Heart left ventricle (tissue), 16 donors: Measurements from ENCODE around the gene EPN2. TPM values are rescaled to one million over a fixed set of nuclear protein-coding genes. Genes with fewer than 3 reads are reported as not detected.

Source experiments
- ATAC-seq, 4 donors: fragments of 200-7000 bp; cut with Tn5 transposase; one replicate each; pipeline ENCODE4 v1.9.1; 2020 to 2022; ENCODE audit warnings: moderate library complexity in 4 of 4, mild to moderate bottlenecking in 3 of 4, moderate number of reproducible peaks in 1 of 4
- DNase-seq, 5 donors: peaks; one replicate each; pipeline ENCODE4 v3.0.0-alpha.2; 2020
- H3K27ac ChIP-seq, 12 donors: fragments of 200-600 bp; sonication (generic) in 4 of 12; one replicate each; pipeline versions ENCODE4 v1.5.0 to v1.8.0; 2016 to 2022; ENCODE audit warnings: mild to moderate bottlenecking in 2 of 12
- H3K27me3 ChIP-seq, 9 donors: fragments of 200-600 bp; sonication (generic) in 2 of 9; one replicate each; pipeline versions ENCODE4 v1.5.1 to v1.8.0; 2016 to 2022; ENCODE audit warnings: mild to moderate bottlenecking in 3 of 9
- H3K36me3 ChIP-seq, 9 donors: fragments of 200-600 bp; sonication (generic) in 2 of 9; one replicate each; pipeline versions ENCODE4 v1.5.0 to v1.8.0; 2018 to 2022; ENCODE audit warnings: mild to moderate bottlenecking in 2 of 9
- H3K4me1 ChIP-seq, 12 donors: fragments of 200-600 bp; sonication (generic) in 4 of 12; one replicate each; pipeline versions ENCODE4 v1.5.0 to v1.8.0; 2016 to 2022; ENCODE audit warnings: mild to moderate bottlenecking in 3 of 12
- H3K4me3 ChIP-seq, 12 donors: fragments of 200-600 bp; sonication (generic) in 4 of 12; one replicate each; pipeline versions ENCODE4 v1.5.0 to v1.8.0; 2017 to 2022; ENCODE audit warnings: mild to moderate bottlenecking in 9 of 12, moderate library complexity in 4 of 12
- H3K9me3 ChIP-seq, 12 donors: fragments of 200-600 bp; sonication (generic) in 4 of 12; one replicate each; pipeline versions ENCODE4 v1.5.0 to v1.8.0; 2016 to 2022; ENCODE audit warnings: mild to moderate bottlenecking in 1 of 12
- CTCF ChIP-seq, 12 donors: fragments of 200-600 bp; sonication (generic) in 4 of 12; IDR thresholded peaks; one replicate each; pipeline versions ENCODE4 v1.5.0 to v1.8.0; 2018 to 2022; ENCODE audit warnings: antibody characterized with exemption in 12 of 12, mild to moderate bottlenecking in 5 of 12
- POLR2A ChIP-seq, 2 donors: fragments of 450-650 bp; IDR thresholded peaks; one replicate each; pipeline ENCODE4 v1.6.1; 2017; ENCODE audit warnings: antibody characterized with exemption in 2 of 2, mild to moderate bottlenecking in 2 of 2, moderate library complexity in 2 of 2
- WGBS, 4 donors: extraction: QIAGEN DNeasy Blood & Tissue Kit in 2 of 4; methylation state at CpG; one replicate each; pipeline versions ENCODE4 v1.1.5 to v1.1.7; 2013 to 2018; 5-methylcytosine and 5-hydroxymethylcytosine counted together
- intact Hi-C, 10 donors: fragments of 100-400 bp; cut with DNase I; formaldehyde crosslinking; loops; one replicate each; pipeline versions ENCODE4 v1.11.1 to v1.14.2; 2022
- polyA plus RNA-seq, 2 donors: library from polyadenylated mRNA; stranded (reverse); fragments of 200-250 nt; gene quantifications; one replicate each; pipeline ENCODE4 v1.2.3, GENCODE V29; 2013
- total RNA-seq, 9 donors: library from RNA; depleted of rRNA in 2 of 9; stranded (reverse); fragments of >200 nt in 2 of 9; fragmentation: NEBNext Ultra II Directional in 3 of 9; extraction: Animal tissue kit (Norgen Biotek cat#: 25700) in 3 of 9; gene quantifications; one replicate each; pipeline versions ENCODE4 v1.1.0 to v1.2.4, GENCODE V29; 2016 to 2023
- donor health status: ischemic (EF 13 %, LVEDD 7.1; RV severe dilation, severe dysfunction).
- donor health status: healthy with polysubstance abuse.
- donor health status: DM: no; HTN: yes; CAD: no.
- donor health status: DM: no; HTN: no; CAD: no.
- donor health status: ischemic (EF 25% LVEDD 6.9; RV normal size, moderate dysfunction).
- donor health status: ischemic (EF 25% LVEDD 5.7; RV mildly dilated, moderate dysfunction).
- donor health status: healthy.
- donor health status: DM: yes; HTN: yes; CAD: no.
- donor health status: ischemic (EF 35%, LVEDD 5.7; RV mildly dilated, moderate dysfunction).
- donor health status: nonischemic (EF 11% LVEDD 7.7; RV severe dilation, severe dysfunction).
- donor health status: DM: yes; HTN: yes; CAD: no.
- donor health status: PGD.
- donor health status: ischemic (EF 29% LVEDD 5.4; RV normal size, mild dysfunction).
- donor health status: nonischemic (EF 23%, LVEDD 6.1; RV moderate dilation, normal function).

The EPN2 gene
- total and polyA plus RNA-seq, 11 donors, result 26.4 to 114 (median 72.0) TPM

GRCh38 chr17:19322861-19323260, 85.7 kb downstream of the EPN2 start:
- H3K4me1 ChIP-seq, result peaks cover 0 to 31% (median 3%) of the 10 kb centered on the region in 12 donors
- DNase-seq (no peak), ATAC-seq (peak in 1 of 4 donors; percentile 48)
- 65 to 87% (median 72%) methylated on average over 1 of the region's 1 CpG for whole genome bisulfite sequencing, 4 donors
- TF ChIP-seq POLR2A (IDR thresholded peaks at IDR 0.05), result no peak
- no peak for TF ChIP-seq CTCF (IDR thresholded peaks at IDR 0.05)
- H3K27me3 ChIP-seq, result peaks cover 0 to 5% (median 0%) of the 10 kb centered on the region in 9 donors
- peaks cover 0 to 37% (median 7%) of the 10 kb centered on the region in 9 donors for H3K36me3 ChIP-seq
- H3K4me3 ChIP-seq, result no peak overlapping the region
- H3K9me3 ChIP-seq, result peaks cover 0 to 13% (median 0%) of the 10 kb centered on the region in 12 donors
- intact Hi-C loops, result no loop called here
- no peak overlapping the region for H3K27ac ChIP-seq

GRCh38 chr17:19325542-19325941, 88.4 kb downstream of the EPN2 start:
- no peak overlapping the region for H3K4me3 ChIP-seq
- peaks cover 0 to 55% (median 12%) of the 10 kb centered on the region in 9 donors for H3K36me3 ChIP-seq
- TF ChIP-seq CTCF (IDR thresholded peaks at IDR 0.05) (no peak), POLR2A (IDR thresholded peaks at IDR 0.05) (no peak)
- intact Hi-C loops, result no loop called here
- H3K4me1 ChIP-seq, result peaks cover 0 to 23% (median 1%) of the 10 kb centered on the region in 12 donors
- H3K27ac ChIP-seq, result no peak overlapping the region
- ATAC-seq, result no peak
- no peak for DNase-seq
- peaks cover 0 to 13% (median 0%) of the 10 kb centered on the region in 12 donors for H3K9me3 ChIP-seq
- peaks cover 0 to 3% (median 0%) of the 10 kb centered on the region in 9 donors for H3K27me3 ChIP-seq

- DNase-seq (peak in 1 of 5 donors; percentile 11), ATAC-seq (no peak)
- H3K4me3 ChIP-seq, result no peak overlapping the region
- peaks cover 0 to 13% (median 0%) of the 10 kb centered on the region in 12 donors for H3K9me3 ChIP-seq
- peaks cover 0 to 10% (median 0%) of the 10 kb centered on the region in 12 donors for H3K4me1 ChIP-seq
- peaks cover 0 to 3% (median 0%) of the 10 kb centered on the region in 9 donors for H3K27me3 ChIP-seq
- WGBS, 4 donors, result 90 to 95% (median 94%) methylated on average over 14 of the region's 14 CpGs
- intact Hi-C loops, result no loop called here
- TF ChIP-seq CTCF (IDR thresholded peaks at IDR 0.05) (no peak), POLR2A (IDR thresholded peaks at IDR 0.05) (no peak)
- peaks cover 0 to 64% (median 16%) of the 10 kb centered on the region in 9 donors for H3K36me3 ChIP-seq
- H3K27ac ChIP-seq, result no peak overlapping the region
These were observed 90.0 kb downstream of the EPN2 start for GRCh38 chr17:19327031-19327783.

- intact Hi-C loops, result no loop called here
These were observed 91.4 kb downstream of the EPN2 start for GRCh38 chr17:19328441-19329061.

More at GRCh38 chr17:19328441-19329061, 91.4 kb downstream of the EPN2 start:
- DNase-seq (peak in 1 of 5 donors; percentile 16), ATAC-seq (peak in 3 of 4 donors; percentile 31 to 65 (median 47))
- peaks cover 0 to 3% (median 0%) of the 10 kb centered on the region in 9 donors for H3K27me3 ChIP-seq
- H3K4me1 ChIP-seq, result peaks cover 0 to 8% (median 0%) of the 10 kb centered on the region in 12 donors
- no peak overlapping the region for H3K27ac ChIP-seq
- 89 to 93% (median 91%) methylated on average over 10 of the region's 10 CpGs for WGBS, 4 donors
- no peak for TF ChIP-seq POLR2A (IDR thresholded peaks at IDR 0.05)
- no peak overlapping the region for H3K4me3 ChIP-seq
- peaks cover 0 to 67% (median 21%) of the 10 kb centered on the region in 9 donors for H3K36me3 ChIP-seq
- peaks cover 0 to 13% (median 0%) of the 10 kb centered on the region in 12 donors for H3K9me3 ChIP-seq
